Measurements from ENCODE around the gene AKNAD1. TPM values are rescaled to one million over a fixed set of nuclear protein-coding genes. Genes with fewer than 3 reads are reported as not detected.

AKNAD1 gene
- total and polyA plus RNA-seq, 10 of the 15 experiments (the other 5 are each of a cell fraction or from before 2014, with no cell fraction given): 0.05 to 0.13 (median 0.10) TPM; not detected in 7

- in situ Hi-C loops (cut with MboI): no loop called here
- ChIA-PET POLR2A (no interaction called here), CTCF (no interaction called here), SMC1A (ENCODE audit: uncharacterized antibody, unreplicated experiment) (no interaction called here), RAD21 (ENCODE audit: unreplicated experiment) (no interaction called here)
- TF ChIP-seq CBX5 (IDR thresholded peaks at IDR 0.05; ENCODE audit: low read depth): no peak
- TF ChIP-seq BRCA1 (IDR thresholded peaks at IDR 0.05; ENCODE audit: low read depth, low read length): no peak
- no peak for TF ChIP-seq POLR2A (IDR thresholded peaks at IDR 0.05; ENCODE audit: low read depth, low read length)
- TF ChIP-seq ZNF384 (IDR thresholded peaks at IDR 0.05; ENCODE audit: borderline replicate concordance, low read depth, low read length): no peak
- TF ChIP-seq STAT1 (conservative IDR thresholded peaks at IDR 0.05): no peak
- TF ChIP-seq NR2F1 (conservative IDR thresholded peaks at IDR 0.05): no peak
- no peak for TF ChIP-seq PKNOX1 (IDR thresholded peaks at IDR 0.05)
- TF ChIP-seq ZZZ3 (IDR thresholded peaks at IDR 0.05; ENCODE audit: control insufficient read depth, insufficient read length, low read depth): no peak
- no peak for TF ChIP-seq RB1 (IDR thresholded peaks at IDR 0.05; ENCODE audit: borderline replicate concordance)
- TF ChIP-seq ZBTB33 (IDR thresholded peaks at IDR 0.05): no peak
- no peak for TF ChIP-seq EGR1 (IDR thresholded peaks at IDR 0.05; ENCODE audit: borderline replicate concordance in 1 of 2, low read depth in 2 of 2, low read length in 2 of 2)
- no peak for TF ChIP-seq POU2F2 (IDR thresholded peaks at IDR 0.05; ENCODE audit: borderline replicate concordance, low read depth, low read length)
- no peak for TF ChIP-seq SREBF2 (IDR thresholded peaks at IDR 0.05; ENCODE audit: low read length)
- no peak for TF ChIP-seq NR2C2 (IDR thresholded peaks at IDR 0.05; ENCODE audit: borderline replicate concordance, control insufficient read depth, insufficient read length, low read depth)
- no peak for TF ChIP-seq ELK1 (IDR thresholded peaks at IDR 0.05; ENCODE audit: low read depth, low read length)
- no peak for TF ChIP-seq USF1 (IDR thresholded peaks at IDR 0.05; ENCODE audit: borderline replicate concordance, extremely low read length, insufficient read depth, low read depth, low read length)
- TF ChIP-seq SMAD5 (IDR thresholded peaks at IDR 0.05; ENCODE audit: low read depth): no peak
- Histone ChIP-seq H3K9ac (ENCODE audit: control insufficient read depth, insufficient read depth, low read length) (no peak overlapping the region), H2AFZ (ENCODE audit: control insufficient read depth, low read depth, low read length) (no peak overlapping the region), H4K20me1 (ENCODE audit: control insufficient read depth, insufficient read depth) (no peaks in the 10 kb centered on the region), H3K36me3 (ENCODE audit: control insufficient read depth in 2 of 2, insufficient read depth in 2 of 2, low read length in 1 of 2) (no peaks in the 10 kb centered on the region), H3K79me2 (ENCODE audit: control insufficient read depth, insufficient read depth, low read length) (no peaks in the 10 kb centered on the region), H3K4me3 (no peak overlapping the region), H3K27me3 (replicated peaks in 1 of 2; ENCODE audit: control insufficient read depth in 2 of 2, insufficient read depth in 2 of 2, low read length in 1 of 2) (no peaks in the 10 kb centered on the region), H3K27ac (ENCODE audit: control insufficient read depth, insufficient read depth) (no peak overlapping the region), H3K4me1 (ENCODE audit: control insufficient read depth, insufficient read depth, low read length) (no peaks in the 10 kb centered on the region), H3K9me3 (replicated peaks; ENCODE audit: control insufficient read depth, insufficient read depth, low read length) (no peaks in the 10 kb centered on the region), H3K4me2 (ENCODE audit: control insufficient read depth, insufficient read depth) (no peak overlapping the region)
- intact Hi-C loops (cut with micrococcal nuclease; ENCODE audit: unreplicated experiment): no loop called here
- FAIRE-seq: no peak
- ATAC-seq: no peak; the same call in 2 of the 3 replicates
- DNase-seq (ENCODE audit: low read depth, low spot score): no peak
- no TSS peak for BruUV-seq (replicated peaks)
Measured at GRCh38 chr1:108815566-108815965, 41.3 kb downstream of the AKNAD1 start.

Data from GM12878 (cell line).